Activated gamma-delta T cell treated with Interleukin-2 at 50 U/mL for 16 hours (primary cell): ENCODE results near the gene CTTNBP2NL.
"Not testable (repeated sequence)": the region's sequence is repeated elsewhere in the genome, so short reads cannot be mapped to it uniquely, and the experiment has no call there.

Source experiments
- DNase-seq: peaks from one replicate; pipeline ENCODE4 v3.0.0-alpha.2; 2020

Gene CTTNBP2NL

GRCh38 chr1:112431038-112431437 lies 35.0 kb downstream of the CTTNBP2NL start:
- DNase-seq = no peak

DNA sequence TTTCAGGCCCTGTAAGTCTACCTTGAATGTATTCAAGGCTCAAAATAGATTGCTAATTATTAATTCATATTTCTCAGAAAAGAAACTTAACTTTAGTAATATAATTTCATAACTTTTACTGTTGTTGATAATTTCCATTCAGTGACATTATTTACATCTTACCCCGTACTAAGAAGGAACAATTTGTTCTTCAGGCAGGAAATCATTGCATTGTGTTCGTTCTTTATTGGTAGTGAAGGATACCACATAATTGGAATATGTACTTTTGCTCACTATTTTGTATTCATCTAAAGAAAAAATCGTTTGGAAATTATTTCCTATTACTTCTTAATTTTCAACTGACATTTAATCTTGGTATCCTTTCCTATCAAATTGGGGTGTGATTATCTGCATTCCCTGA lies 39.4 kb downstream of the CTTNBP2NL start:
- DNase-seq = no peak

- DNase-seq = no peak
Measured at GRCh38 chr1:112436384-112437156, 40.6 kb downstream of the CTTNBP2NL start.

DNA sequence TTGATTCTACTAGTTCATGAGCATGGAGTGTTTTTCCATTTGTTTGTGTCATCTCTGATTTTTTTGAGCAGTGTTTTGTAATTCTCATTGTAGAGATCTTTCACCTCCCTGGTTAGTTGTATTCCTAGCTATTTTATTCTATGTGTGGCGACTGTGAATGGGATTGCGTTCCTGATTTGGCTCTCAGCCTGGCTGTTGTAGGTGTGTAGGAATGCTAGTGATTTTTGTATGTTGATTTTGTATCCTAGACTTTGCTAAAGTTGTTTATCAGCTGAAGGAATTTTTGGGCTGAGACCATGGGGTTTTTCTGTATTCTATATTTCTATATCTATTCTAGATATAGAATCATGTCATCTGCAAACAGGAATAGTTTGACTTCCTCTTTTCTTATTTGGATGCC lies 42.1 kb downstream of the CTTNBP2NL start:
- DNase-seq = not testable (repeated sequence)

DNA sequence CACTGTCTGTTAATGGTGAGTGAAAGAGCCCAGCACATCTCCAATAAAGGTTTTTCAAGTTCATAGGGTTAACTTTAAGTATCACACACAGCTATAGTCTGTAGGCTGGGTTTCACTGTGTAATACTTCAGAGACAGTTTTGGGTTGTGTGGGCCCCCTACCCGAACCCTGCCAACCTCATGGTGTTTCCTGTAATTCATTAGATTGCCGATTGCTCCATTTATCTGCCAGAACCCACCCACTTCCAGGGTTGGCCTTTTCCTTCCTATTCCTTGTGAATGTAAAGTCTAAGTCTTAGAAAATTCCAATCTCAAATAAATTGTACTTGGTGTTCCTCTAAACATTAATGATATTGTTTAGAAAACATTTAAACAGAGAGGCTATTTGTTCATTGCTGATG lies 43.6 kb downstream of the CTTNBP2NL start:
- no peak for DNase-seq

DNA sequence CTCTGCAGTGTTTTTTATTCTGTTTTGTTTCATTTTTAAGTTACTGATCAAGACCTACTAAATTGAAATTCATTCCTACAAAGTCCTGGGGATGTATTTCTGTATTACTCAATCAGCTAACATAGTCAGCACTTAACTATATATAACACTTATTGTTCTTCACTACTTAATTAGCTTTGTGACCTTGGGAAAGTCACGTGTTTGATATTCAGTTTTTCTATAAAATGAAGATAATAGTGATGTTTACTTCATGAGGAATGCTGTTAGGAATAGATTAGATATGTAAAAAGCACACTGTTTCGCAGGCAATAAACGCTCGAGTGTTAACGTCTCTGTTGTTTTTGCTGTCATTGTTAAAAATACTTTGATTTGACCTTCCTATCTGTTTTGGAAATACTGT lies 44.6 kb downstream of the CTTNBP2NL start:
- no peak for DNase-seq

GRCh38 chr1:112444269-112444668 lies 48.3 kb downstream of the CTTNBP2NL start:
- no peak for DNase-seq

GRCh38 chr1:112445596-112445995 lies 49.6 kb downstream of the CTTNBP2NL start:
- no peak for DNase-seq

- DNase-seq = no peak
Measured at GRCh38 chr1:112446411-112446810, 50.4 kb downstream of the CTTNBP2NL start.

GRCh38 chr1:112448904-112449629 lies 53.1 kb downstream of the CTTNBP2NL start:
- DNase-seq = no peak

DNA sequence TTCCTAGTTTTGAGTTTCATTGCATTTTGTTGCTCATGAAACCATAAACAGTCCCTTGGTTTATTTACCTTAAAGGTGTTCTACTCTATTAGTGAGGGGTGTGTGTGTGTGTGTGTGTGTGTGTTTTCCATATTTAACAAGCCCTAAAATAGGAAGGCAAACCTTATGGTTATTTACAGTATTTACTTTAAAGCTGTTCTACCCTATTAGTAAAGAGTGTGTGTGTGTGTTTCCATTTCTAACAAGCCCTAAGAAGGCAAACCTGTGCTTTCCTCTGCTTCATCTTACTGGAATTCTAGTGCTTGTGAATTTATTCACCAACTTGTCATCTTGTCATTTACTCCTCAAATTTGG lies 53.6 kb downstream of the CTTNBP2NL start:
- no peak for DNase-seq

- no peak for DNase-seq
Measured at GRCh38 chr1:112450773-112451172, 54.8 kb downstream of the CTTNBP2NL start.

GRCh38 chr1:112451301-112451700 lies 55.3 kb downstream of the CTTNBP2NL start:
- not testable (repeated sequence) for DNase-seq

- no peak for DNase-seq
Measured at GRCh38 chr1:112453876-112454275, 57.9 kb downstream of the CTTNBP2NL start.

GRCh38 chr1:112454316-112454715 lies 58.3 kb downstream of the CTTNBP2NL start:
- no peak for DNase-seq

DNA sequence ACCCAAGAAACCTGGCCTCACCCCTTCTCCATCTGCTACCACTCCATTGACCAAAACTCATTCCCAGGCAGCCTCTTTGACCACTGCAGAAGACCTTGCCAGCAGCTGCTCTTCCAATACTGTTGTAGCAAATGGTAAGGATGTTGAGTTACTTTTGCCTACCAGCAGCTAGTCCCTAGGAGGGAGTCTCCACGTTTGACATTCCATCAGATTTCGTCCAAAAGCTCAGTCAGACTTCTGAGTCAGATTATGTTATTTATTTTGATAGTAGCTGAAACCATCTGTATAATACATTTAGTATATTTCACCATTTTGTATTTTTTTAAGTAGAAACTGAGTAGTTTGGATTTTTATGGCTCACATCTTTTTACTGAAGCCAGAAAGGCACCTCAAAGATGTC lies 61.2 kb downstream of the CTTNBP2NL start:
- DNase-seq = no peak

GRCh38 chr1:112457955-112458354 lies 61.9 kb downstream of the CTTNBP2NL start:
- no peak for DNase-seq

DNA sequence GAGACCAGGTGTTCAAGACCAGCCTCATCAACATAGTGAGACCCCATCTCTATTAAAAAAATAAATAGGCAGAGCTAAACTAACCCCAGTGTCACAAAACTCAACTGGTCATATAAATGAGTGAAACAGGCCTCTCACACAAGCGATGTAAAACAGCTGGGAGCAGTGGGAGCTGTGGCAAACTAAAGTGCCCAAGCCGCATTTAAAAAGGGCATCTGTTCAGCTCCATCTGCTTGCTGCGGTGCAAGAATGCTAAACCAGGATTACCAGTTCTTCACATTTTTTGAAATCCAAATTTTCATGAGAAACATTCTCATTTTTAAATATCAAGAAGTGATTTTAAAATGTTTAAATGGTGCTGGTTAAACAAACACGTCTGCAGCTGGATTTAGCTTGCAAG lies 62.7 kb downstream of the CTTNBP2NL start:
- DNase-seq = no peak

DNA sequence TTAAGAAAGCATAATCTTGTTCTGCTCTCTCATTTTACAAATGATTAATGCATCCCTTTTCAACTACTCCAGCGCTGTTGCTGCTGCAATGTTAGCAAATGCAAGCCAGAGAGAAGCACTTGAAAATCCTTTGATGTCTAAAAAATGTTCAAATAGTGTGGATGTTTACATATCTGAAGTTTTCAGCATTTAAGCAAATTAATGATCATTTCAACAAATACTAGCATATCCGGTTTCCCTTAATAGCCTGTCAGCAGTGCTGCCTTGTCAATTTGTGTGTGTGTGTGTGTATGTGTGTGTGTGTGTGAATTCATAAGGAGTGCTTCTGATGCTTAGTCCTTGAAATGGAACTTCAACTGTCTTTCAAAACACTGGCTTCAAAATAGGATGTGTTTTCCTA lies 64.6 kb downstream of the CTTNBP2NL start:
- DNase-seq = no peak

DNA sequence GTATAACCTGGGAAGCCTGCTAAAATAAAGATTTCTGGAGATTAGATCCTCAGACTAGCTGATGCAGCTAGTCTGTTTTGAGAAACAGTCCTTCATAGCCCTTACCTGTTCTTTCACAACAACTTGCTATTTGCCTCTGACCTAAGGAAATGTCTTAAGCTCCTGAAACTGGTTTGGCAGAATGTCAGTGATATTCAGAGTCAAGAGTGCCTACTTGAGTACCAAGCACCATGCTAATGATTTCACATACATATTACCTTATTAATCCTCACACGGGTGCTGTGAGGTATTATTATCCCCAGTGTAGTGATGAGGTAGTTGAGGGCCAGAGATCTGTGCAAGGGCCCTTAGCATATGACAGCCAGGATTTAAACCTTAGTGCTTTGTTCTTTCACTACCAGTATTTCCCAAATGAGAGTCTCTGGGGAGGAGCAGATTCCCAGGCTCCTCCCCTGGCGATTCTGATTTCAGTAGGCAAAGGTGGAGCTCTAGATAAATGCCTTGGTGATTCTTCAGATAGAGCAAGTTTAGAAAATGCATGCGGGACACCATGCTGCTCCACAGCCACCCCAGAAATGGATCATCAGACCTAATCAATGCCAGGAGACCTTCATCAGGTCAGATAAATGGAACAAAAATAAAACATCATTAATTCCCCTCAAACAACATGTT lies 65.3 kb downstream of the CTTNBP2NL start:
- DNase-seq = no peak

DNA sequence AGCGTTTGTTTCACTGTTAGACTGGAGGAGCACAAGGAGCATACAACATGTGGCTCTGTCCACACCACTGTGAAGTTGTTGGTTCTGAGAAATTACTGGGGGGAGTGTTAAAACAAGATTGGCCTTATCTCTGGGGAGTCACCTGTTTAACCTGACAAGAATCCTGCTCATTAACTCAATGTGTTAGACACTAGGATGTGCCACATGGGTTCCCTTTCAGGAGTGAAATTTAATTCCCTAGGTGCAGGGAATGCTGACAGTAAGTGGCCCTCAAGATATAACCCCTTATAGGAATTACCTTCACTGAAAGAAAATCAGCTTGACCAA lies 66.9 kb downstream of the CTTNBP2NL start:
- no peak for DNase-seq

GRCh38 chr1:112464501-112464900 lies 68.5 kb downstream of the CTTNBP2NL start:
- DNase-seq = no peak

DNA sequence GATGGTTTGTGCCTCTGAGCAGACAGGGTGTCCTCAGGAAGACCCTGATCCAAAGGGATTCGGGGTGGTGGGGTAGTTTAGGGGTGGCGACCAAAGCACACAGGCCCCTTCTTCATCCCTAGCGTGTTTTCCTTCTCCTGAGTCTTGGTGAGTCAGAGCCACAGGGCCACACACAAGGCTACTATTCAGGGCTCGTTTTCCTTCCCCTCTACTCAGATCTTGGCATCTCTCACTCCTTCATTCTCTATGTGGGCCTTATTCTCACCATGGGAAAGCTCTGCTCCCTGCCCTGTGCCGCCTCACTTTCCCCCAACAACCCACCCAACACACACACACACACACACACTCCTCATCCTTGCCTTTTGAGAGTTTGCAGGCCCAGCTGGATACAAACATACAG lies 69.1 kb downstream of the CTTNBP2NL start:
- DNase-seq = no peak

DNA sequence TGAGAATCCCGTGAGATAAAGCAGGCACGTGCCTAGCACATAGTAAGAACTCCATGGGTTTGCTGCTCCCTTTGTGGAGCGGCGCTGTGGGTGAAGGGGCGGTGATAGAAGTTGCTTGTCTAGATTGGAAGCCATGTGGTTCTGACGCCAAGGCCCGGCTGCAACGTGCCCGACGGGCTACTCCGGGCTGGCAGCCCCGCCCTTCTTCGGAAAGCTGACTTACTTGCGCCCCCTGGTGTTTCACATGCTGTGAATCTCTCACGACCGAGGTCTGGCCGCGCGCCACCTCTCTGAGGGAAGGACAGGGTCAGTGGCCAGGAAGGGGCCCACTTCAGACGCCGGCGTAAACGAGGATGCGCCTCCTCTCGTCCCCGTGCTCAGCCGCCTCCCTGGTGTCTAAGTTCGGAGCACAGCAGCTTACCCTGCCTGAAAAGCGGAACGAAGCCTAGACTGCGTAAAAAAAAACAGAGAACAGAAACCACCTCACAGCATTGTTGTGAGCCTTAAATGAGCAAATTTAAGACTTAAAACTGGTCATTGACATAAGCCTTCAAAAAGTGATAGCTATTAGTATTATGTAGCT lies 70.2 kb downstream of the CTTNBP2NL start:
- peak; percentile 83 for DNase-seq
